Colonic mucosa (tissue), 4 donors: ENCODE data around the gene MOCS3. TPM values are rescaled to one million over a fixed set of nuclear protein-coding genes. Genes with fewer than 3 reads are reported as not detected.
A peak's percentile ranks its signal among the peaks of the same experiment; 100 is the strongest.

Experiments used
- DNase-seq: peaks from one replicate; pipeline ENCODE4 v3.0.0-alpha.2; 2020
- H3K27ac ChIP-seq: fragments of 200-600 bp; one replicate; pipeline ENCODE4 v1.8.0; 2021
- H3K27me3 ChIP-seq: fragments of 200-600 bp; one replicate; pipeline ENCODE4 v1.8.0; 2021
- H3K36me3 ChIP-seq: fragments of 200-600 bp; one replicate; pipeline ENCODE4 v1.8.0; 2021
- H3K4me1 ChIP-seq: fragments of 200-600 bp; one replicate; pipeline ENCODE4 v1.8.0; 2021; ENCODE audit warnings: mild to moderate bottlenecking
- H3K4me3 ChIP-seq: fragments of 200-600 bp; one replicate; pipeline ENCODE4 v1.8.0; 2021
- H3K9ac ChIP-seq, 2 donors: one replicate each; pipeline ENCODE4 v1.7.0; 2013; ENCODE audit warnings: control low read depth in 2 of 2, low read depth in 2 of 2, low read length in 2 of 2
- H3K9me3 ChIP-seq: fragments of 200-600 bp; one replicate; pipeline ENCODE4 v1.8.0; 2021
- intact Hi-C: fragments of 100-400 bp; cut with DNase I; formaldehyde crosslinking; loops from one replicate; pipeline ENCODE4 v1.14.1; 2022
- total RNA-seq, 2 donors: library from RNA; stranded (reverse); fragmentation: NEBNext Ultra II Directional in 1 of 2; extraction: Animal tissue kit (Norgen Biotek cat#: 25700) in 1 of 2; gene quantifications; one replicate each; pipeline ENCODE4 v1.2.1, GENCODE V29; 2021
- TF ChIP-seq, protein P1 (sequence below): fragments of 200-600 bp; IDR thresholded peaks from one replicate; pipeline ENCODE4 v1.8.0; 2022; ENCODE audit warnings: antibody characterized with exemption, mild to moderate bottlenecking
- donor health status: healthy.
- donor health status: DM: no; HTN: no; CAD: no.
- donor health status: DM: no; HTN: no; CAD: no.

MOCS3 gene
- total RNA-seq, 2 donors from 2014 or later = 4.6 to 5.1 TPM

DNA sequence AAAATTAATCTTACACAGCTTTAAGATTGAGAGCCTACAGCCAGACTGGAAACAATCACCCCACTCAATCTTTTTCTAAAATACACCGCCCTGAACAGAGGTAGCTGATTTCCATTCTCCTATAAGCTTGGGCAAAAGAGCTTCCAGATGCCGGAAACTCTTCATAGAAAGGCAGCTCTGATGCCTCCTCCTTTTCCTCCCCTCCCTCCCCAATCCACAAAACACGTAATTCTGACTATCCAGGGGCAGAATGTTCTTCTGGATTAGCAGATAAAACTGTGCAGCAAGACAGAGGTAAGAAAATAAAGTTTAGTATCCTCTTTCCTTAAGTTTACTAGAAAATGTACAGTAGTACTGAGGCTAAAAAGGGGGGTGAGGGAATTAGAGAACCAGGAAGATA lies 43.2 kb upstream of the MOCS3 start:
- Histone ChIP-seq H3K4me1 (peaks cover 10% of the 10 kb centered on the region), H3K9ac (no peak overlapping the region), H3K27ac (no peak overlapping the region), H3K27me3 (no peaks in the 10 kb centered on the region), H3K4me3 (no peak overlapping the region), H3K9me3 (no peaks in the 10 kb centered on the region), H3K36me3 (no peaks in the 10 kb centered on the region)
- DNase-seq = no peak
- TF ChIP-seq, protein P1, sequence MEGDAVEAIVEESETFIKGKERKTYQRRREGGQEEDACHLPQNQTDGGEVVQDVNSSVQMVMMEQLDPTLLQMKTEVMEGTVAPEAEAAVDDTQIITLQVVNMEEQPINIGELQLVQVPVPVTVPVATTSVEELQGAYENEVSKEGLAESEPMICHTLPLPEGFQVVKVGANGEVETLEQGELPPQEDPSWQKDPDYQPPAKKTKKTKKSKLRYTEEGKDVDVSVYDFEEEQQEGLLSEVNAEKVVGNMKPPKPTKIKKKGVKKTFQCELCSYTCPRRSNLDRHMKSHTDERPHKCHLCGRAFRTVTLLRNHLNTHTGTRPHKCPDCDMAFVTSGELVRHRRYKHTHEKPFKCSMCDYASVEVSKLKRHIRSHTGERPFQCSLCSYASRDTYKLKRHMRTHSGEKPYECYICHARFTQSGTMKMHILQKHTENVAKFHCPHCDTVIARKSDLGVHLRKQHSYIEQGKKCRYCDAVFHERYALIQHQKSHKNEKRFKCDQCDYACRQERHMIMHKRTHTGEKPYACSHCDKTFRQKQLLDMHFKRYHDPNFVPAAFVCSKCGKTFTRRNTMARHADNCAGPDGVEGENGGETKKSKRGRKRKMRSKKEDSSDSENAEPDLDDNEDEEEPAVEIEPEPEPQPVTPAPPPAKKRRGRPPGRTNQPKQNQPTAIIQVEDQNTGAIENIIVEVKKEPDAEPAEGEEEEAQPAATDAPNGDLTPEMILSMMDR = no peak
- intact Hi-C loops = no loop called here

DNA sequence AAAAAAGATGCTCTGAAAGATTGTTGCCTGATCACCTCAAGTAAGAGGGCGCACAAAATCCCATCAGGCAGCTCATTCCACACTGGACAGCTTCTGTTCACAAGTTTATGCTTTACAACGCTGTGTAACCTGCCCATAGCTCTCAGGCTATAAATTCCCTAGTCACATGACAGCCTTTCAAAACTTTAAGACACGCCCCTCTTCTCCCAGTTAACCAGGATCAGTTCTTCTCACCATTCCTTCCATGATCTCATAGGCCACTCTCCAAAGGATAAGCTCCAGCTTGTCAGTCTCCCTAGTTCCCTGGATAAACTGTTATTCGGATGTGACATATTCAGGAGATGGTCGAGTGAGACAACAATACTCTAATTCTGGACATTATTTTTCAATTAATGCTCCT lies 42.4 kb upstream of the MOCS3 start:
- TF ChIP-seq, protein P1 = no peak

DNA sequence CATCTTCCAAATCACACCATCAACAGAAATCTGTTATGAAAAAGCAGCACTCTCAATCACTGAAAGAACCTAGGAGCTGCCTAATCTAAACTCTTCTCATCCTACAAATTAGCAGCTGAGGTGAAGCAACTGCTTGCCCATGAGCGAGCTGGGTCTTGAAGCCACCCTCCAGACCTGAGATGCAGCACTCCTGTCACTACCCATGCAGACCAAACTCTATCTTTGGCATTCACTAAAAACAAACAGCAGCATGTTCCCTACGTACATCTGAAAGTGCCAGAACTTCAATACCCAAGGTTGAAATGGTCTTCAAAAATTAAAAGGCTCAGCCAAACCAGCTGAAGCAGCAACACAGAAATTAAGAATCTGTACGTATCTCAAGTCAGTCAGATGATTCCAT lies 41.7 kb upstream of the MOCS3 start:
- Histone ChIP-seq H3K27me3 (no peaks in the 10 kb centered on the region), H3K9ac (no peak overlapping the region), H3K36me3 (no peaks in the 10 kb centered on the region), H3K27ac (no peak overlapping the region), H3K4me3 (no peak overlapping the region), H3K9me3 (no peaks in the 10 kb centered on the region), H3K4me1 (peaks cover 10% of the 10 kb centered on the region)
- no peak for DNase-seq
- TF ChIP-seq, protein P1 = no peak
- intact Hi-C loops = no loop called here

More for the DNA sequence above, 42.4 kb upstream of the MOCS3 start:
- H3K27me3 ChIP-seq = no peaks in the 10 kb centered on the region
- no peaks in the 10 kb centered on the region for H3K9me3 ChIP-seq
- H3K4me1 ChIP-seq = peaks cover 10% of the 10 kb centered on the region
- no peak overlapping the region for H3K9ac ChIP-seq
- intact Hi-C loops = no loop called here
- DNase-seq = peak; percentile 49
- H3K4me3 ChIP-seq = no peak overlapping the region
- H3K36me3 ChIP-seq = no peaks in the 10 kb centered on the region
- no peak overlapping the region for H3K27ac ChIP-seq

DNA sequence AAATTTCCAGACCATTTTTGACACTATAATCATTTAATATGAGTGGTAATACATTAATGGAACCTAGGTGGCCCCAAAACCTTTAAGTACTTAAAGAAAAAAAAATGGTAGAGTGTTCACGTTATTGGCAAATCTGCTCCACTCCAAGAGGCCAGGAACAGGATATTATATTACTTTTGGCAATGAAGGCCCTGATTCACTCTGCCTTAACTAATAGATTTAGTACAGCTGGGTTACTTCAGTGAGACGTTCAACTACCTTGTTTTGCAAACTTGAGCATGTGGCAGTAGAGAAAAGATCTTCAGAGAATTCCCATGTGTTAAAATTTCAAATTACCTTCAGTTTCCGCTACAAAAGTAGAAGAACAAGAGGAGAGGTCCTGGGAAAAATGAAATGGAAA lies 40.2 kb upstream of the MOCS3 start:
- intact Hi-C loops = no loop called here
- H3K4me1 ChIP-seq = peaks cover 10% of the 10 kb centered on the region
- TF ChIP-seq, protein P1 = no peak
- no peak overlapping the region for H3K27ac ChIP-seq
- H3K27me3 ChIP-seq = no peaks in the 10 kb centered on the region
- no peaks in the 10 kb centered on the region for H3K36me3 ChIP-seq
- no peak overlapping the region for H3K4me3 ChIP-seq
- no peaks in the 10 kb centered on the region for H3K9me3 ChIP-seq
- no peak overlapping the region for H3K9ac ChIP-seq
- no peak for DNase-seq

DNA sequence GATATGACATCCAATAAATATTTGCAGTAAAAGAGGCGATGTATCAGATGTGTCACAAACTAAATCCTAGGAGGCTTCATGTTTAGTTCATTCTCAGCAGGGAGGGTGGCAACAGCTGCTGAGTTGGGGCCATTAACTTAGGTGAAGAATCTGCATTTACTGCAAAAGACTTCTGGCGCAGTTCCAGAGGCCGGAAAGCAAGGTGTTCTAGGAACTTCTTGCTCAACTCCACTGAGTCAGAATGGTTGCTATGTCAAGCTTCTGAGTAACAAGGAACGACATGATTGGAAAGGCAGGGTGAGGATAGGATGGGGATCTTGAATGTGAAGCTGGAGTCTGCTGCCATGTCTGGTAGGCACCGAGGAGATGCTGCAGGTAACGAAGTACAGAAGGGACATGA lies 39.1 kb upstream of the MOCS3 start:
- Histone ChIP-seq H3K4me1 (peaks cover 8% of the 10 kb centered on the region), H3K9ac (no peak overlapping the region), H3K36me3 (no peaks in the 10 kb centered on the region), H3K27ac (no peak overlapping the region), H3K9me3 (no peaks in the 10 kb centered on the region), H3K27me3 (no peaks in the 10 kb centered on the region), H3K4me3 (no peak overlapping the region)
- intact Hi-C loops = no loop called here
- DNase-seq = no peak
- TF ChIP-seq, protein P1 = no peak

DNA sequence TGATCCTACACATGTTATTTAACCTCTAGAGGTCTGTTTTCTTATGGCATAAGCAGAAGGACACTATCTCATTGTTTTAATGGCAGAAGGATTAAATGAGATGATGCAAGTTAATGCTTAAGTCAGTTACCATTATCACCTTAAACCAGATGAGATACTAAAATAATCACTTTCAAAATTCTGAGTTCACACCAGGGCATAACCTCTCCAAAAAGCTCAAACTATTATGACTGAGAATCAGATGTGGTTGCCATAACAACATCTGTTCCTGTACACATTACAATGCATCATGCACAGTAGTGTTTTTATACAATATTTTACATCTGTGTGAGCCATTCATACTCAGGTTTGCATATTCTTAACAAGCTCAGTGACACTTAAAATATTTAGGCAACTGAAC lies 37.6 kb upstream of the MOCS3 start:
- peaks cover 10% of the 10 kb centered on the region for H3K4me1 ChIP-seq
- H3K9me3 ChIP-seq = no peaks in the 10 kb centered on the region
- no peaks in the 10 kb centered on the region for H3K27me3 ChIP-seq
- TF ChIP-seq, protein P1 = no peak
- no peak for DNase-seq
- H3K36me3 ChIP-seq = no peaks in the 10 kb centered on the region
- H3K9ac ChIP-seq = no peak overlapping the region
- intact Hi-C loops = no loop called here
- no peak overlapping the region for H3K27ac ChIP-seq
- H3K4me3 ChIP-seq = no peak overlapping the region
